ENCODE results near the gene CSAD.
"Not testable (repeated sequence)": the region's sequence is repeated elsewhere in the genome, so short reads cannot be mapped to it uniquely, and the experiment has no call there.

CSAD gene

GRCh38 chr12:53179687-53180219 is 972 bp downstream of the CSAD start:
- DNase-seq (ENCODE audit: low read depth) = no peak
- no peak for TF ChIP-seq CTCF (IDR thresholded peaks at IDR 0.05; ENCODE audit: low read depth, low read length, missing control alignments)

GRCh38 chr12:53178803-53179202 is 1.9 kb downstream of the CSAD start:
- not testable (repeated sequence) for DNase-seq (ENCODE audit: low read depth); H3K4me3 ChIP-seq (ENCODE audit: low read depth, low read length)

More at GRCh38 chr12:53179687-53180219, 972 bp downstream of the CSAD start:
- H3K4me3 ChIP-seq (ENCODE audit: low read depth, low read length) = peak overlapping the region; percentile 96

- DNase-seq (ENCODE audit: low read depth); H3K4me3 ChIP-seq (ENCODE audit: low read depth, low read length): not testable (repeated sequence)
Observed at GRCh38 chr12:53177447-53177846, 3.3 kb downstream of the CSAD start.

- H3K4me3 ChIP-seq (ENCODE audit: low read depth, low read length) = no peak overlapping the region
- no peak for DNase-seq (ENCODE audit: low read depth)
- no peak for TF ChIP-seq CTCF (IDR thresholded peaks at IDR 0.05; ENCODE audit: low read depth, low read length, missing control alignments)
Observed at GRCh38 chr12:53176750-53177149, 4.0 kb downstream of the CSAD start.

GRCh38 chr12:53174881-53175491 is 5.7 kb downstream of the CSAD start:
- no peak overlapping the region for H3K4me3 ChIP-seq (ENCODE audit: low read depth, low read length)
- DNase-seq (ENCODE audit: low read depth) = no peak
- no peak for TF ChIP-seq CTCF (IDR thresholded peaks at IDR 0.05; ENCODE audit: low read depth, low read length, missing control alignments)

- no peak for DNase-seq (ENCODE audit: low read depth)
- no peak for TF ChIP-seq CTCF (IDR thresholded peaks at IDR 0.05; ENCODE audit: low read depth, low read length, missing control alignments)
- H3K4me3 ChIP-seq (ENCODE audit: low read depth, low read length) = no peak overlapping the region
Observed at GRCh38 chr12:53173085-53173715, 7.5 kb downstream of the CSAD start.

GRCh38 chr12:53172352-53172751 is 8.4 kb downstream of the CSAD start:
- H3K4me3 ChIP-seq (ENCODE audit: low read depth, low read length) = no peak overlapping the region
- no peak for DNase-seq (ENCODE audit: low read depth)
- TF ChIP-seq CTCF (IDR thresholded peaks at IDR 0.05; ENCODE audit: low read depth, low read length, missing control alignments) = no peak

GRCh38 chr12:53171725-53172329 is 8.9 kb downstream of the CSAD start:
- DNase-seq (ENCODE audit: low read depth) = no peak
- H3K4me3 ChIP-seq (ENCODE audit: low read depth, low read length) = no peak overlapping the region
- TF ChIP-seq CTCF (IDR thresholded peaks at IDR 0.05; ENCODE audit: low read depth, low read length, missing control alignments) = no peak

Data from GM12864 (cell line).